Peyer's patch (tissue), 4 donors: Measurements from ENCODE around the gene MRPL37.

Source experiments
- POLR2A ChIP-seq, 2 donors: fragments of 450-650 bp; IDR thresholded peaks; one replicate each; pipeline ENCODE4 v1.5.1; 2017; ENCODE audit warnings: antibody characterized with exemption in 2 of 2, mild to moderate bottlenecking in 2 of 2, moderate library complexity in 2 of 2
- TF ChIP-seq, protein P1 (sequence below), 6 experiments: fragments of 450-650 bp in 4 of 6; fragments of 200-600 bp in 2 of 6; sonication (generic) in 1 of 6; IDR thresholded peaks; one replicate each; pipeline ENCODE4 v1.5.1; 2017 to 2019; ENCODE audit warnings: antibody characterized with exemption in 6 of 6, mild to moderate bottlenecking in 3 of 6, moderate library complexity in 1 of 6

DNA sequence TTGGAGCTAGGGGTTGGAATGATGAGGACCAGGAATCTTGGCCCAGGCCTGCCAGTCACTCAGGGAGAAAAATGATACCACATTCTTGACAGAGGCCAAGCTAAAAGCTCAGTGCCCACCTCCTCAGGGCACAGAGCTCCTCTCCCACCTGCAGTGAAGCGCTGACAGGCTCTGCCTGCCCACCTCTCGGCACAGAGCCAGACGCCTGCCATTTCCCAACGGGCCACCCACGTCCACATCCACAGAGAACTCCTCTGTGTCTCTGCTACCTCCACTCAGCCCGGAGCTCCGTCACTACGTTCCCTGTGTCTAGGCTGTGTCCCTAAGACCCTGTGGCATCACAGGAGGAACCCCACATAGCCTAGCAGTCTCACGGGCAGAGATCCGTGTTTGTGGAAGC is 60.8 kb downstream of the MRPL37 start:
- TF ChIP-seq, protein P1, sequence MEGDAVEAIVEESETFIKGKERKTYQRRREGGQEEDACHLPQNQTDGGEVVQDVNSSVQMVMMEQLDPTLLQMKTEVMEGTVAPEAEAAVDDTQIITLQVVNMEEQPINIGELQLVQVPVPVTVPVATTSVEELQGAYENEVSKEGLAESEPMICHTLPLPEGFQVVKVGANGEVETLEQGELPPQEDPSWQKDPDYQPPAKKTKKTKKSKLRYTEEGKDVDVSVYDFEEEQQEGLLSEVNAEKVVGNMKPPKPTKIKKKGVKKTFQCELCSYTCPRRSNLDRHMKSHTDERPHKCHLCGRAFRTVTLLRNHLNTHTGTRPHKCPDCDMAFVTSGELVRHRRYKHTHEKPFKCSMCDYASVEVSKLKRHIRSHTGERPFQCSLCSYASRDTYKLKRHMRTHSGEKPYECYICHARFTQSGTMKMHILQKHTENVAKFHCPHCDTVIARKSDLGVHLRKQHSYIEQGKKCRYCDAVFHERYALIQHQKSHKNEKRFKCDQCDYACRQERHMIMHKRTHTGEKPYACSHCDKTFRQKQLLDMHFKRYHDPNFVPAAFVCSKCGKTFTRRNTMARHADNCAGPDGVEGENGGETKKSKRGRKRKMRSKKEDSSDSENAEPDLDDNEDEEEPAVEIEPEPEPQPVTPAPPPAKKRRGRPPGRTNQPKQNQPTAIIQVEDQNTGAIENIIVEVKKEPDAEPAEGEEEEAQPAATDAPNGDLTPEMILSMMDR (IDR thresholded peaks at IDR 0.05): no peak
- TF ChIP-seq POLR2A (IDR thresholded peaks at IDR 0.05): no peak
